GM23338 (cell line): Measurements from ENCODE around the gene HOXA9. TPM values are rescaled to one million over a fixed set of nuclear protein-coding genes. Genes with fewer than 3 reads are reported as not detected.

Experiments used
- ATAC-seq: fragments of 200-7000 bp; cut with Tn5 transposase; 3 replicates; pipeline ENCODE4 v1.9.1; 2020
- DNase-seq: peaks from one replicate; pipeline ENCODE4 v3.0.0-alpha.2; 2015; ENCODE audit warnings: low spot score
- H2AFZ ChIP-seq: fragments of 200-600 bp; sonication (generic); 2 replicates; pipeline ENCODE4 v1.8.0; 2016; ENCODE audit warnings: antibody characterized with exemption, mild to moderate bottlenecking, moderate library complexity
- H3F3A ChIP-seq: fragments of 200-600 bp; sonication (generic); replicated peaks from 2 replicates; pipeline ENCODE4 v1.8.0; 2017; ENCODE audit warnings: antibody characterized with exemption, mixed run types, low read depth
- H3K27ac ChIP-seq: fragments of 200-600 bp; sonication (generic); 2 replicates; pipeline ENCODE4 v1.6.1; 2016; ENCODE audit warnings: low read depth
- H3K27me3 ChIP-seq: fragments of 200-600 bp; sonication (generic); 2 replicates; pipeline ENCODE4 v1.8.0; 2016; ENCODE audit warnings: mild to moderate bottlenecking, mixed run types, moderate library complexity; ENCODE audit not compliant: insufficient read depth
- H3K36me3 ChIP-seq: fragments of 200-600 bp; sonication (generic); 2 replicates; pipeline ENCODE4 v1.8.0; 2016; ENCODE audit warnings: mild to moderate bottlenecking; ENCODE audit not compliant: insufficient read depth
- H3K4me1 ChIP-seq: fragments of 200-600 bp; sonication (generic); 2 replicates; pipeline ENCODE4 v1.8.0; 2016; ENCODE audit warnings: mild to moderate bottlenecking, moderate library complexity; ENCODE audit not compliant: insufficient read depth
- H3K4me2 ChIP-seq: fragments of 200-600 bp; sonication (generic); 2 replicates; pipeline ENCODE4 v1.7.1; 2017; ENCODE audit warnings: mixed run types
- H3K4me3 ChIP-seq: fragments of 200-600 bp; sonication (generic); 2 replicates; pipeline ENCODE4 v1.6.1; 2016; ENCODE audit warnings: mixed run types
- H3K79me2 ChIP-seq: fragments of 200-600 bp; sonication (generic); replicated peaks from 2 replicates; pipeline ENCODE4 v1.8.0; 2017; ENCODE audit warnings: mild to moderate bottlenecking; ENCODE audit not compliant: insufficient read depth
- H3K9me2 ChIP-seq: fragments of 200-600 bp; sonication (generic); 2 replicates; pipeline ENCODE4 v1.8.0; 2017; ENCODE audit not compliant: insufficient read depth
- H4K20me1 ChIP-seq: fragments of 200-600 bp; sonication (generic); replicated peaks from 2 replicates; pipeline ENCODE4 v1.8.0; 2017; ENCODE audit warnings: mild to moderate bottlenecking; ENCODE audit not compliant: insufficient read depth
- H3K27ac Mint-ChIP-seq: 2 replicates; pipeline ENCODE4 v1.8.0; 2020; ENCODE audit warnings: inconsistent platforms, mild to moderate bottlenecking, moderate library complexity, mixed read lengths
- H3K27me3 Mint-ChIP-seq: 3 replicates; pipeline ENCODE4 v1.8.0; 2022; ENCODE audit warnings: low read depth, mild to moderate bottlenecking, moderate library complexity, mixed read lengths, inconsistent platforms; ENCODE audit not compliant: insufficient read depth, poor library complexity
- H3K36me3 Mint-ChIP-seq: 3 replicates; pipeline ENCODE4 v1.8.0; 2021; ENCODE audit warnings: low read depth, mild to moderate bottlenecking, inconsistent platforms, moderate library complexity, mixed read lengths
- H3K4me1 Mint-ChIP-seq: 3 replicates; pipeline ENCODE4 v1.8.0; 2020; ENCODE audit warnings: mild to moderate bottlenecking, inconsistent platforms, mixed read lengths
- H3K4me3 Mint-ChIP-seq: 3 replicates; pipeline ENCODE4 v1.8.0; 2021; ENCODE audit warnings: moderate library complexity, mild to moderate bottlenecking, inconsistent platforms, mixed read lengths
- H3K9me3 Mint-ChIP-seq: 3 replicates; pipeline ENCODE4 v1.8.0; 2020; ENCODE audit warnings: moderate library complexity, mild to moderate bottlenecking, inconsistent platforms, mixed read lengths
- EZH2 ChIP-seq: fragments of 200-600 bp; sonication (generic); IDR thresholded peaks from one replicate; pipeline ENCODE4 v1.8.0; 2017; ENCODE audit warnings: antibody characterized with exemption, mild to moderate bottlenecking, low read depth; ENCODE audit not compliant: unreplicated experiment
- EZH2phosphoT487 ChIP-seq: fragments of 200-600 bp; sonication (generic); IDR thresholded peaks from one replicate; pipeline ENCODE4 v1.8.1; 2018; ENCODE audit warnings: antibody characterized with exemption; ENCODE audit not compliant: unreplicated experiment
- STAT1 ChIP-seq: IDR thresholded peaks from one replicate; pipeline ENCODE4 v1.6.1; 2016; ENCODE audit warnings: antibody characterized with exemption; ENCODE audit not compliant: unreplicated experiment
- polyA plus RNA-seq: library from polyadenylated mRNA; unstranded; fragments of >200 nt; fragmentation: Nextera tagmentation; extraction: Ambion mirVana; gene quantifications from 2 replicates; pipeline ENCODE4 v1.2.1, GENCODE V29; 2016
- total RNA-seq: library from RNA; depleted of rRNA; stranded (reverse); fragments of >200 nt; shearing (Covaris generic); gene quantifications from 2 replicates; pipeline ENCODE4 v1.2.3, GENCODE V29; 2014
- TF ChIP-seq, protein P1 (sequence below): IDR thresholded peaks from one replicate; pipeline ENCODE4 v1.6.1; 2018; ENCODE audit warnings: antibody characterized with exemption; ENCODE audit not compliant: unreplicated experiment

The HOXA9 gene
- total and polyA plus RNA-seq, 2 experiments from 2014 or later, result not detected

DNA sequence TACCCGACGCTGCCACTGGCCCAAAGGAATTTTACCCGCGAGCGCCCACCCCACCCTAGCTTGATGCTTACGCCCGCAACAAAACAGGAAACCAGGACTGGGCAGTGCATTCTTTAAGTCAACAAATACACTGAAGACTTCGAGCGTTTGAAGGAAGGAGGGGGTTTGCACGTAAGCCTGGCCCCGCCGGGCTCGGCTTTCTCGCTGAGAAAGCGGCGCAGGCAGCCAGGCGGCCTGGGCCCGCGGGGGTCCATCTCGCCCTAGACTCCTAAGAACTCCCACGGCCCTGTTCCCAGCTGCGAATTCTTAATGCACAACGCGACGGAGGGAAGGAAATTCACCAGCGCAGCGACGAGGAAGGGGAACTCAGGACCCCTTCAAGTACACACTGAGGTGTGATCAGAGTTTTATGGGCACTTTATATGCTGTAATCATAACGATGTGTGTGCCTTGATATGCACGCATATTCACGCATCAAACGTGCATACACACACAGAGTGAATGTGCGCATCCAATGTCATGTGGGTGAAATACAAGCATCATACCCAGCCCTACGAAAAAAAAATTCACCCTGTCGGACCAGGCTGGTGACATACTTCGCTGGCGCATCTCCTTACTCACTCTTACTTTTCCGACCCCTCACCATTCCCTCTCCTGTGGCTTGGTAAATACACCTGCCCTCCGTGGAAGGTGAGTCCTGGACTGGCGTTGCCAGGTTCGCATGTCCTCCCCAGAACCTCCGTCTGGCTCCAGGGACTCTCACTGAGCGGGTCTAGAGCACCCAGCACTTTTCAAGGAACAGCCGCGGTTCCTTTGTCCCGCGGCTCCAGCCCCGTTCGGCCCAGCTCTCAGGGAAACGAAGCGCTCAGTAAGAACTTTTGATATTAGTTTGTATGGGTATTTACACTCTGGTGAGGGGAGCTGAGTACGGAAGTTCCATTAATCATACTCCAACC is 40.3 kb upstream of the HOXA9 start:
- ATAC-seq (peak; percentile 20), DNase-seq (peak; percentile 58)
- Histone ChIP-seq H3K79me2 (no peaks in the 10 kb centered on the region), H3K27me3 (peaks cover 100% of the 10 kb centered on the region), H3F3A (peaks cover 50% of the 10 kb centered on the region), H3K36me3 (no peaks in the 10 kb centered on the region), H3K4me3 (no peak overlapping the region), H4K20me1 (peaks cover 55% of the 10 kb centered on the region), H3K4me2 (0 out of 2 replicates have a peak overlapping the region, but pooled peaks have one; percentile 26), H2AFZ (no peak overlapping the region), H3K27ac (no peak overlapping the region), H3K4me1 (peaks cover 27% of the 10 kb centered on the region; the same call in 1 of the 2 replicates), H3K9me2 (no peaks in the 10 kb centered on the region)
- H3K4me3 Mint-ChIP-seq, result peak overlapping the region; percentile 21; the same call in 1 of the 3 replicates
- peaks cover 18% of the 10 kb centered on the region for H3K4me1 Mint-ChIP-seq
- no peaks in the 10 kb centered on the region; the same call in 2 of the 3 replicates for H3K9me3 Mint-ChIP-seq
- H3K27me3 Mint-ChIP-seq, result peaks cover 100% of the 10 kb centered on the region
- TF ChIP-seq, protein P1, sequence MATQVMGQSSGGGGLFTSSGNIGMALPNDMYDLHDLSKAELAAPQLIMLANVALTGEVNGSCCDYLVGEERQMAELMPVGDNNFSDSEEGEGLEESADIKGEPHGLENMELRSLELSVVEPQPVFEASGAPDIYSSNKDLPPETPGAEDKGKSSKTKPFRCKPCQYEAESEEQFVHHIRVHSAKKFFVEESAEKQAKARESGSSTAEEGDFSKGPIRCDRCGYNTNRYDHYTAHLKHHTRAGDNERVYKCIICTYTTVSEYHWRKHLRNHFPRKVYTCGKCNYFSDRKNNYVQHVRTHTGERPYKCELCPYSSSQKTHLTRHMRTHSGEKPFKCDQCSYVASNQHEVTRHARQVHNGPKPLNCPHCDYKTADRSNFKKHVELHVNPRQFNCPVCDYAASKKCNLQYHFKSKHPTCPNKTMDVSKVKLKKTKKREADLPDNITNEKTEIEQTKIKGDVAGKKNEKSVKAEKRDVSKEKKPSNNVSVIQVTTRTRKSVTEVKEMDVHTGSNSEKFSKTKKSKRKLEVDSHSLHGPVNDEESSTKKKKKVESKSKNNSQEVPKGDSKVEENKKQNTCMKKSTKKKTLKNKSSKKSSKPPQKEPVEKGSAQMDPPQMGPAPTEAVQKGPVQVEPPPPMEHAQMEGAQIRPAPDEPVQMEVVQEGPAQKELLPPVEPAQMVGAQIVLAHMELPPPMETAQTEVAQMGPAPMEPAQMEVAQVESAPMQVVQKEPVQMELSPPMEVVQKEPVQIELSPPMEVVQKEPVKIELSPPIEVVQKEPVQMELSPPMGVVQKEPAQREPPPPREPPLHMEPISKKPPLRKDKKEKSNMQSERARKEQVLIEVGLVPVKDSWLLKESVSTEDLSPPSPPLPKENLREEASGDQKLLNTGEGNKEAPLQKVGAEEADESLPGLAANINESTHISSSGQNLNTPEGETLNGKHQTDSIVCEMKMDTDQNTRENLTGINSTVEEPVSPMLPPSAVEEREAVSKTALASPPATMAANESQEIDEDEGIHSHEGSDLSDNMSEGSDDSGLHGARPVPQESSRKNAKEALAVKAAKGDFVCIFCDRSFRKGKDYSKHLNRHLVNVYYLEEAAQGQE, result no peak
- peak; percentile 97 for TF ChIP-seq EZH2
- peak; percentile 26 for TF ChIP-seq EZH2phosphoT487
- no peaks in the 10 kb centered on the region for H3K36me3 Mint-ChIP-seq
- H3K27ac Mint-ChIP-seq, result no peak overlapping the region

DNA sequence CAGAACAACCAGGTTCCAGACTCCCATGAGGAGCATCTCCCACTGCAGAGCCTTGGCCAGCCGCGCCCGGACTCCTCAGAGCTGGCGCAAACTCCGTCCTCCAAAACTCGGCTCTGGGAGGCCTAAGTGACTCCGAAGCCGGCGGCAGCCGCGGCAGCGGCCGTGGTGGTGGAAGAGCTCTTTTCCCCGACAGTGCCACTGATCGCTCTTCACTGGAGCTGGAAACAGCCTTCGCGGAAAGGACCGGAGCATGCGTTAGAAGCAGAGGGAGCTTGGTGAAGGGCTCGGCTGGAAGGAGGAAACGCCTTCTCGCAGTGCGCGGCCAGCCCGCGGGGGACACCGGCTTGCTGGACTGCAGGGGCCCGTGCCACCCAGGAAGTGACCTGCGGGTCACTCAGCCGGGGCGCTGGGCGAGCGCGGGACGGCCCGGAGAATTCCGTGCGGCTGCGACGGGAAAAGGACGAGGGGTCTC is 39.5 kb upstream of the HOXA9 start:
- Histone ChIP-seq H3K4me1 (peaks cover 25% of the 10 kb centered on the region; the same call in 1 of the 2 replicates), H3K4me2 (peak overlapping the region; percentile 48; the same call in 1 of the 2 replicates), H3K79me2 (no peaks in the 10 kb centered on the region), H3K4me3 (no peak overlapping the region), H3K27me3 (peaks cover 100% of the 10 kb centered on the region), H2AFZ (no peak overlapping the region), H3K36me3 (no peaks in the 10 kb centered on the region), H4K20me1 (peaks cover 57% of the 10 kb centered on the region), H3K27ac (no peak overlapping the region), H3K9me2 (no peaks in the 10 kb centered on the region), H3F3A (peaks cover 53% of the 10 kb centered on the region)
- Mint-ChIP-seq H3K27me3 (peaks cover 98% of the 10 kb centered on the region), H3K27ac (no peak overlapping the region), H3K9me3 (no peaks in the 10 kb centered on the region; the same call in 2 of the 3 replicates), H3K36me3 (no peaks in the 10 kb centered on the region), H3K4me1 (peaks cover 22% of the 10 kb centered on the region), H3K4me3 (0 out of 3 replicates have a peak overlapping the region, but pooled peaks have one; percentile 42)
- peak; percentile 46 for DNase-seq
- peak; percentile 15 for ATAC-seq
- TF ChIP-seq EZH2phosphoT487 (peak; percentile 94), STAT1 (no peak), EZH2 (peak; percentile 99)
